Liver (tissue), 9 donors: ENCODE results near the gene NCK2. TPM values are rescaled to one million over a fixed set of nuclear protein-coding genes. Genes with fewer than 3 reads are reported as not detected.

Experiments
- DNase-seq: peaks from one replicate; pipeline ENCODE4 v3.0.0-alpha.2; 2017; ENCODE audit warnings: low spot score
- H3K27ac ChIP-seq, 2 donors: one replicate each; pipeline ENCODE4 v1.7.0; 2013; ENCODE audit warnings: inconsistent platforms in 2 of 2, low read length in 2 of 2, control low read depth in 1 of 2, low read depth in 1 of 2, mild to moderate bottlenecking in 1 of 2
- H3K27me3 ChIP-seq, 4 donors: one replicate each; pipeline versions ENCODE4 v1.6.1 to v1.7.0; 2013; ENCODE audit warnings: low read length in 3 of 4, inconsistent platforms in 1 of 4, mild to moderate bottlenecking in 1 of 4, moderate library complexity in 1 of 4; ENCODE audit not compliant: control insufficient read depth in 4 of 4, insufficient read depth in 4 of 4
- H3K36me3 ChIP-seq, 4 donors: one replicate each; pipeline versions ENCODE4 v1.6.1 to v1.7.0; 2013; ENCODE audit warnings: low read length in 3 of 4, mild to moderate bottlenecking in 3 of 4, low read depth in 1 of 4, moderate library complexity in 1 of 4; ENCODE audit not compliant: control insufficient read depth in 4 of 4, insufficient read depth in 3 of 4
- H3K4me1 ChIP-seq, 4 donors: one replicate each; pipeline versions ENCODE4 v1.6.1 to v1.7.0; 2013; ENCODE audit warnings: low read length in 3 of 4, mild to moderate bottlenecking in 3 of 4, moderate library complexity in 1 of 4; ENCODE audit not compliant: control insufficient read depth in 4 of 4, insufficient read depth in 4 of 4
- H3K4me3 ChIP-seq, 3 donors: one replicate each; pipeline versions ENCODE4 v1.6.1 to v1.7.0; 2013; ENCODE audit warnings: low read length in 3 of 3, control low read depth in 1 of 3, low read depth in 1 of 3, mild to moderate bottlenecking in 1 of 3
- H3K9ac ChIP-seq, 2 donors: one replicate each; pipeline ENCODE4 v1.7.0; 2013; ENCODE audit warnings: low read length in 2 of 2, mild to moderate bottlenecking in 2 of 2, moderate library complexity in 2 of 2, control low read depth in 1 of 2, low read depth in 1 of 2
- H3K9me3 ChIP-seq, 4 donors: one replicate each; pipeline versions ENCODE4 v1.6.1 to v1.7.0; 2013; ENCODE audit warnings: low read length in 3 of 4; ENCODE audit not compliant: control insufficient read depth in 4 of 4
- CTCF ChIP-seq: fragments of 150-350 bp; IDR thresholded peaks from 2 replicates; pipeline ENCODE4 v1.5.1; 2017; ENCODE audit warnings: improper control_type of control experiment, low read depth, low read length; ENCODE audit not compliant: missing input control
- EGR1 ChIP-seq, 2 donors: IDR thresholded peaks; 2 replicates each; pipeline ENCODE4 v1.6.1; 2016 to 2018; ENCODE audit warnings: antibody characterized with exemption in 2 of 2, low read depth in 2 of 2
- FOXA1 ChIP-seq: IDR thresholded peaks from 2 replicates; pipeline ENCODE4 v1.6.1; 2016; ENCODE audit warnings: antibody characterized with exemption
- FOXA2 ChIP-seq: IDR thresholded peaks from 2 replicates; pipeline ENCODE4 v1.6.1; 2016; ENCODE audit warnings: antibody characterized with exemption
- GABPA ChIP-seq, 2 donors: IDR thresholded peaks in 1 of 2; conservative IDR thresholded peaks in 1 of 2; 2 replicates each; pipeline ENCODE4 v1.6.1; 2016; ENCODE audit warnings: antibody characterized with exemption in 2 of 2, mild to moderate bottlenecking in 1 of 2, moderate library complexity in 1 of 2
- HNF4A ChIP-seq, 2 donors: conservative IDR thresholded peaks; 2 replicates each; pipeline ENCODE4 v1.6.1; 2016; ENCODE audit warnings: antibody characterized with exemption in 2 of 2, mild to moderate bottlenecking in 2 of 2
- HNF4G ChIP-seq: IDR thresholded peaks from 2 replicates; pipeline ENCODE4 v1.6.1; 2016; ENCODE audit warnings: antibody characterized with exemption
- MAX ChIP-seq: IDR thresholded peaks from 2 replicates; pipeline ENCODE4 v1.6.1; 2016; ENCODE audit warnings: antibody characterized with exemption
- NR2F2 ChIP-seq: IDR thresholded peaks from 2 replicates; pipeline ENCODE4 v1.6.1; 2016; ENCODE audit warnings: antibody characterized with exemption
- RAD21 ChIP-seq, 2 donors: IDR thresholded peaks; 2 replicates each; pipeline ENCODE4 v1.6.1; 2016; ENCODE audit warnings: antibody characterized with exemption in 2 of 2, mild to moderate bottlenecking in 2 of 2
- REST ChIP-seq: IDR thresholded peaks from 2 replicates; pipeline ENCODE4 v1.6.1; 2016; ENCODE audit warnings: antibody characterized with exemption, mild to moderate bottlenecking
- RXRA ChIP-seq, 2 donors: IDR thresholded peaks; 2 replicates each; pipeline ENCODE4 v1.6.1; 2017 to 2018; ENCODE audit warnings: antibody characterized with exemption in 2 of 2, mild to moderate bottlenecking in 1 of 2
- SP1 ChIP-seq: IDR thresholded peaks from 2 replicates; pipeline ENCODE4 v1.6.1; 2018; ENCODE audit warnings: antibody characterized with exemption, mild to moderate bottlenecking
- TAF1 ChIP-seq: conservative IDR thresholded peaks from 2 replicates; pipeline ENCODE4 v1.6.1; 2016; ENCODE audit warnings: antibody characterized with exemption, mild to moderate bottlenecking
- YY1 ChIP-seq: IDR thresholded peaks from 2 replicates; pipeline ENCODE4 v1.6.1; 2016; ENCODE audit warnings: antibody characterized with exemption, mild to moderate bottlenecking
- ZBTB33 ChIP-seq: IDR thresholded peaks from 2 replicates; pipeline ENCODE4 v1.6.1; 2016; ENCODE audit warnings: antibody characterized with exemption
- WGBS: extraction: QIAGEN DNeasy Blood & Tissue Kit; methylation state at CpG from one replicate; pipeline ENCODE4 v1.1.7; 2013; 5-methylcytosine and 5-hydroxymethylcytosine counted together
- polyA plus RNA-seq, 2 donors: library from polyadenylated mRNA; stranded (reverse) in 1 of 2; unstranded in 1 of 2; fragments of 200-250 nt in 1 of 2; fragments of >200 nt in 1 of 2; fragmentation: Nextera tagmentation in 1 of 2; extraction: Ambion mirVana in 1 of 2; gene quantifications; one replicate each; pipeline versions ENCODE4 v1.2.1 to v1.2.3, GENCODE V29; 2013 to 2015
- total RNA-seq, 2 donors: library from RNA; depleted of rRNA; stranded (reverse); fragments of >200 nt; gene quantifications; one replicate each; pipeline ENCODE4 v1.2.3, GENCODE V29; 2014
- TF ChIP-seq, protein P1 (sequence below): IDR thresholded peaks from 2 replicates; pipeline ENCODE4 v1.6.1; 2016; ENCODE audit warnings: antibody characterized with exemption
- donor health status: healthy.
- donor health status: healthy.
- donor health status: healthy.
- donor health status: healthy.
- donor health status: healthy.

NCK2 gene
- total and polyA plus RNA-seq, 4 donors, result 3.4 to 15.0 (median 10.7) TPM

- Histone ChIP-seq H3K36me3 (no peaks in the 10 kb centered on the region), H3K9me3 (no peaks in the 10 kb centered on the region), H3K4me3 (no peak overlapping the region), H3K4me1 (no peaks in the 10 kb centered on the region), H3K9ac (no peak overlapping the region), H3K27ac (no peak overlapping the region), H3K27me3 (no peaks in the 10 kb centered on the region)
- TF ChIP-seq FOXA2 (no peak), GABPA (IDR thresholded peaks at IDR 0.05 in 1 of 2, conservative IDR thresholded peaks at IDR 0.05 in 1 of 2) (no peak), FOXA1 (no peak), ZBTB33 (no peak), RXRA (IDR thresholded peaks at IDR 0.05) (no peak), MAX (no peak), CTCF (no peak), NR2F2 (no peak), REST (no peak), HNF4G (no peak), RAD21 (IDR thresholded peaks at IDR 0.05) (no peak), TAF1 (no peak), EGR1 (IDR thresholded peaks at IDR 0.05; ENCODE audit: low read depth in 2 of 2) (no peak), YY1 (no peak)
- DNase-seq, result no peak
- 78% methylated on average over 8 of the region's 8 CpGs for WGBS
Measured at GRCh38 chr2:105858868-105859693, 114.4 kb downstream of the NCK2 start.

DNA sequence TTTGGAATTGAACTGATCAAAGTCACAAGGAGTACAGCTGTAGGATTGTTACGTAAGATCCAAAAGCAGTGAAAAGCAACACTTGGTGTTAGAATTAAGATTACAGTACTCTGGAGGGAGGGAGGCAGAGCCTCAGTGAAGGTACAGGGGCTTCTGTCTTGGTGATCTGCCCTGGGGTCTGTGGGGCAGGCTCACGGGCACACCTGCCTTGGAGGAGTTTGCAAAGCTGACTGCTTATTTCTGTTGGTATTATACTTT lies 114.9 kb downstream of the NCK2 start:
- no peak overlapping the region for H3K27ac ChIP-seq
- H3K27me3 ChIP-seq, result no peaks in the 10 kb centered on the region
- no peak for DNase-seq
- no peaks in the 10 kb centered on the region for H3K9me3 ChIP-seq
- no peak overlapping the region for H3K9ac ChIP-seq
- H3K4me1 ChIP-seq, result no peaks in the 10 kb centered on the region
- 98% methylated on average over 2 of the region's 2 CpGs for WGBS
- no peak overlapping the region for H3K4me3 ChIP-seq
- H3K36me3 ChIP-seq, result no peaks in the 10 kb centered on the region
- TF ChIP-seq FOXA1, result no peak
- TF ChIP-seq YY1, result no peak
- TF ChIP-seq SP1, result no peak
- TF ChIP-seq HNF4G, result no peak
- TF ChIP-seq HNF4A (conservative IDR thresholded peaks at IDR 0.05), result no peak
- TF ChIP-seq RXRA (IDR thresholded peaks at IDR 0.05), result no peak
- TF ChIP-seq, protein P1, sequence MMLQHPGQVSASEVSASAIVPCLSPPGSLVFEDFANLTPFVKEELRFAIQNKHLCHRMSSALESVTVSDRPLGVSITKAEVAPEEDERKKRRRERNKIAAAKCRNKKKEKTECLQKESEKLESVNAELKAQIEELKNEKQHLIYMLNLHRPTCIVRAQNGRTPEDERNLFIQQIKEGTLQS, result no peak
- no peak for TF ChIP-seq REST
- no peak for TF ChIP-seq CTCF
- no peak for TF ChIP-seq RAD21 (IDR thresholded peaks at IDR 0.05)
- TF ChIP-seq TAF1, result no peak
- no peak for TF ChIP-seq EGR1 (IDR thresholded peaks at IDR 0.05; ENCODE audit: low read depth in 2 of 2)
- no peak for TF ChIP-seq MAX
